Retinal pigment epithelial cell (primary cell): ENCODE results near the gene PADI1.
A peak's percentile ranks its signal among the peaks of the same experiment; 100 is the strongest.

ENCODE experiments used
- DNase-seq: peaks from one replicate; pipeline ENCODE4 v3.0.0-alpha.2; 2010; ENCODE audit warnings: low read depth
- H3K4me3 ChIP-seq: 2 replicates; pipeline ENCODE4 v1.5.1; 2011; ENCODE audit warnings: mild to moderate bottlenecking, low read length, control low read depth, moderate library complexity
- TF ChIP-seq, protein P1 (sequence below): conservative IDR thresholded peaks from 2 replicates; pipeline ENCODE4 v1.5.1; 2011; ENCODE audit warnings: low read depth, low read length, control low read depth, inconsistent platforms

Gene PADI1

DNA sequence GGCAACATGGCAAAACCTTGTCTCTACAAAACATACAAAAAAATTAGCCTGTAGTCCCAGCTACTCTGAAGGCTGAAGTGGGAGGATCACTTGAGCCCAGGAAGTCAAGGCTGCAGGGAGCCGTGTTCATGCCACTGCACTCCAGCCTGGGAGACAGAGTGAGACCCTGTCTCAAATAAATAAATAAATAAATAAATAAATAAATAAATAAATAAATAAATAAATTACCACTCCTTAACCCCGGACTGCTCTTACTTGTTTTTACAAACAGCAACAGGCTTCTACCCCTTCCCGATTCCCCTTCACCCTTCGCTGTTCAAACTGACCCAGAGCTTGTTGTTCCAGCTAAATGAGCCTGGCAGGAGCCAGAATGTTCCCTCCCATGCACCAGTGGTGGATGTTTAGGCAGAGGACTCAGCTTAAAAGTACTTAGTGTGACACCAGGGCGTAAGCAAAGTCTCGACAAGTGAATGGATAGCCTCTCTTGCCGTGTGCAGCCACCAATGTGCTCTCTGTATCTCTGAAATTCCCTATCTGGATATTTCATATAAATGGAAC lies 22.5 kb downstream of the PADI1 start:
- TF ChIP-seq, protein P1, sequence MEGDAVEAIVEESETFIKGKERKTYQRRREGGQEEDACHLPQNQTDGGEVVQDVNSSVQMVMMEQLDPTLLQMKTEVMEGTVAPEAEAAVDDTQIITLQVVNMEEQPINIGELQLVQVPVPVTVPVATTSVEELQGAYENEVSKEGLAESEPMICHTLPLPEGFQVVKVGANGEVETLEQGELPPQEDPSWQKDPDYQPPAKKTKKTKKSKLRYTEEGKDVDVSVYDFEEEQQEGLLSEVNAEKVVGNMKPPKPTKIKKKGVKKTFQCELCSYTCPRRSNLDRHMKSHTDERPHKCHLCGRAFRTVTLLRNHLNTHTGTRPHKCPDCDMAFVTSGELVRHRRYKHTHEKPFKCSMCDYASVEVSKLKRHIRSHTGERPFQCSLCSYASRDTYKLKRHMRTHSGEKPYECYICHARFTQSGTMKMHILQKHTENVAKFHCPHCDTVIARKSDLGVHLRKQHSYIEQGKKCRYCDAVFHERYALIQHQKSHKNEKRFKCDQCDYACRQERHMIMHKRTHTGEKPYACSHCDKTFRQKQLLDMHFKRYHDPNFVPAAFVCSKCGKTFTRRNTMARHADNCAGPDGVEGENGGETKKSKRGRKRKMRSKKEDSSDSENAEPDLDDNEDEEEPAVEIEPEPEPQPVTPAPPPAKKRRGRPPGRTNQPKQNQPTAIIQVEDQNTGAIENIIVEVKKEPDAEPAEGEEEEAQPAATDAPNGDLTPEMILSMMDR: no peak
- no peak overlapping the region for H3K4me3 ChIP-seq
- DNase-seq: no peak

DNA sequence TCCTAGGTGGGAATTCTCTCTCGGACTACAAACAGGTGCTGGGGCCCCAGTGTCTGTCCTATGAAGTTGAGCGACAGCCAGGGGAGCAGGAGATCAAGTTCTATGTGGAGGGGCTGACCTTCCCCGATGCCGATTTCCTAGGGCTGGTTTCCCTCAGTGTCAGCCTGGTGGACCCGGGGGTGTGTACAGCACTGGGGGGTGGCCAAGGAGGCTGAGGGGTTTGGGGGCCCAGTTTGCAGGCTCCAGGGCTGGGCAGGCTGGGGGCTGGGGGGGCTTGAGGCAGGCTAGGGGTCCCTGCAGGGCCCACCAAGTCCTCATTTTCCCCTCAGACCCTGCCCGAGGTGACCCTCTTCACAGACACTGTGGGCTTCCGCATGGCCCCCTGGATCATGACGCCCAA lies 23.7 kb downstream of the PADI1 start:
- DNase-seq: no peak
- TF ChIP-seq, protein P1: no peak
- H3K4me3 ChIP-seq: no peak overlapping the region

DNA sequence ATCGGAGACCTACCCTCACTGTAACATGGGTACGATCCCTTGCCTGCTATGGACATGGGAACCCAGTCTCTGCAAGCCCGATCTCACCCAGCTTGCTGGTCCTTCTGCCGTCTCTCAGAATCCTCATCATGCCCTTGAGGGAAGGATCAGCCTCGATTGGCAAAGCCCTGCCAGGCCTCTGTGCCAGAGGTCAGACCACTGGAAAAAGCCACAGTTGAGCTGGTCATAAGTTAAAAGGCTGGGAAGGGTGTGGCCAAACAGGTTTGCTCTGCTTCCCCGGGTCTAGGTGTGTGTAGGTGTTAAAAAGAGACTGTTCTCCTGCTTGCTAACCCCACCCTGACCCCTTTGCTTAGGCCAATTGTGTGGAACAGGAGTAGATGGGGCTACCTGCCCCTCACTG lies 24.5 kb downstream of the PADI1 start:
- TF ChIP-seq, protein P1: no peak
- H3K4me3 ChIP-seq: no peak overlapping the region
- DNase-seq: no peak

DNA sequence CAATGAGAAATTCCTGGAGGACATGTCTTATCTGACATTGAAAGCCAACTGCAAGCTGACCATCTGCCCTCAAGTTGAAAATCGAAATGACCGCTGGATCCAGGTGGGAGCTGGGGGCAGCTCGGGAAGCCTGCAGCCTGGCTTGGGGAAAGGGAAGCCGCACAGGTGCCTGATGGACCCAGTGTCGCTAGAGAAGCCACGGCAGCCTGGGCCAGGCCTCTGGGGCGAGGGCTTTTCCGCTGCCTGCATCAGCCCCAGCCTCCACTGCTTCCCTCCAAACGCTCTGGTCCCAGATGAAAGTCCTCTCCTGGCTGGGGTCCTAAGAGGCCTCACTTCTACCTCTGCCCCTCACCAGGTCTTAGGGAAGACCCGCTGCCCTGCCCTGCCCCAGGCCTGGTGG lies 25.2 kb downstream of the PADI1 start:
- DNase-seq: no peak
- no peak overlapping the region for H3K4me3 ChIP-seq
- TF ChIP-seq, protein P1: no peak

DNA sequence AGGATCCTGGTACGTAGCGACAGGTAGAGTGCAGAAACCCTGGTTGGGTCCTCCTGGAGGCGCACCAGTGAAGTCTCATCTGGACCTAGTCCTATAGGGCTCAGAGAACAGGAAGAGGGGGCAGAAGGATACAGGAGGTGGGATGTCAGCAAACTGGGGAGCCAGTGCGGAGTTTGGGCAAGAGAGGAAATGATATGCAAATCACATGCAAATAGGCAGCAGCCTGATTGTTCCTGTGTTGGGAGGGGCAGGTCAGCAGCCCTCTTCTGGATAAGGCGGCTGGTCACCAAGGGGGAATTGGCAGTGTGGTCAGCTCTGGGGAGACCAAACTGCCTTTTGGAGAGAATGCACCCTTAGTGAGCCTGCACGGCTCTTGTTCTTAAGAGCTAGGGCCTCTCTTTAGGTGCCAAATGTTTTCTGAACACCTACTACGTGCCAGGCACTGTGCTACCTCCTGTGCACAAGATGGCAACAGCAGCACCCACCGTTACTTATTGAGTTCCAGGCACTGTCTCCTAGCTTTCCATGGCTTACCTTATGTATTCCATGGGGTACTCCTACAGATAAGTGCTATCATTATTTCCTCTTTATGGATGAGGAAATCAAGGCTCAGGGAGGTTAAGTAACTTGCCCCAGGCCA lies 25.9 kb downstream of the PADI1 start:
- H3K4me3 ChIP-seq: no peak overlapping the region
- TF ChIP-seq, protein P1: no peak
- no peak for DNase-seq

DNA sequence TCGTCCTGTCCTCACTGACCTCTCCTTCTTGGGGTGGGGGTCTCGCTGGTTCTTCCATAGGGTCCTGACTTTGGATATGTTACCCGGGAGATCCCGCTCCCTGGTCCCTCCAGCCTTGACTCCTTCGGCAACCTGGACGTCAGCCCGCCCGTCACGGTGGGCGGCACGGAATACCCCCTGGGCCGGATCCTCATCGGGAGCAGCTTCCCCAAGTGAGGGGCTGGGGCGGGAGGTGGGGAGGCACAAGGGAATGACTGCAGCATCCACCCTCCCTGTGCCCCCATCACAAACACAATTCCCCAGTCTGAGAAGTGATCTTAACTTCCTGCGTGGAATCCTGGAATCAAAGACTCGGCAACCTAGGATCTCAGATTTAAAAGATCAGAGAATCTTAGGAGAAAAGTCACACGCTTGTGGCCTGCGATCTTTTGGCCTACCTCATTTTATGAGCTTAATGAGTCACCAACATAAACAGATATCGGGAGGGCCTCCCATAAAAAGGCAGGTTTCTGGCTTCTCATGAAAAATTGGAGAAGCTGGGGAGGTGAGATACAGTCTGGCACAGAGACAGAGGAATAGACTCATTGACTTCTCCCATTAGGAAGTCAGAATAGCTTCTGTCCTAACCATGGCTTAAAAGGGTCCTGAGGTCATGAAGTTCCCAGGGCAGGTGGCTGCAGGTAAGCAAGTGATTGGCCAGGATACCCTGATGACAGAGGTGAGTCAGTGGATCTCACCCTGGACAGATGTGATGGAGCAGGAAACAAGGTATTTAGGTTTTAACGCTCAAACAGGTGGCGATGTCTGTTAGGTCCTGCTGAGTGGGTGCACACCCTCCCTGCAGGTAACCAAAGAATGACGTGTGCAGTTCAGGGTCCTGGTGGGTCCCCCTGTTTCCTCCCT lies 28.1 kb downstream of the PADI1 start:
- TF ChIP-seq, protein P1: no peak
- H3K4me3 ChIP-seq: no peak overlapping the region
- DNase-seq: peak; percentile 69
